ACC112 (cell line): ENCODE measurements around the gene TCIRG1.

Source experiments
- H2AFZ ChIP-seq: fragments of 200-600 bp; sonication (generic); one replicate; pipeline ENCODE4 v1.6.0; 2017; ENCODE audit warnings: antibody characterized with exemption, low read length; ENCODE audit not compliant: unreplicated experiment
- H3K27ac ChIP-seq: fragments of 200-600 bp; sonication (generic); 2 replicates; pipeline ENCODE4 v1.5.1; 2014; ENCODE audit warnings: low read depth, mild to moderate bottlenecking, antibody characterized with exemption, low read length, moderate library complexity
- H3K27me3 ChIP-seq: fragments of 200-600 bp; sonication (generic); 2 replicates; pipeline ENCODE4 v1.6.1; 2014; ENCODE audit warnings: mild to moderate bottlenecking, antibody characterized with exemption, low read length, moderate library complexity, mixed read lengths; ENCODE audit not compliant: insufficient read depth
- H3K36me3 ChIP-seq: fragments of 200-600 bp; sonication (generic); 2 replicates; pipeline ENCODE4 v1.6.1; 2016; ENCODE audit warnings: mild to moderate bottlenecking, antibody characterized with exemption, low read length, moderate library complexity, mixed read lengths; ENCODE audit not compliant: insufficient read depth
- H3K4me1 ChIP-seq: fragments of 200-600 bp; sonication (generic); one replicate; pipeline ENCODE4 v1.6.1; 2016; ENCODE audit warnings: low read length, mixed read lengths; ENCODE audit not compliant: insufficient read depth, unreplicated experiment, control insufficient read depth
- H3K4me3 ChIP-seq: fragments of 200-600 bp; sonication (generic); 2 replicates; pipeline ENCODE4 v1.5.1; 2014; ENCODE audit warnings: mild to moderate bottlenecking, low read depth, low read length
- H3K79me2 ChIP-seq: fragments of 200-600 bp; sonication (generic); one replicate; pipeline ENCODE4 v1.6.0; 2016; ENCODE audit warnings: low read length; ENCODE audit not compliant: control insufficient read depth, unreplicated experiment, insufficient read depth

The TCIRG1 gene

GRCh38 chr11:68008381-68009337 lies 30.2 kb upstream of the TCIRG1 start:
- Histone ChIP-seq H3K79me2 (peaks cover 20% of the 10 kb centered on the region), H3K4me1 (peaks cover 40% of the 10 kb centered on the region), H3K36me3 (no peaks in the 10 kb centered on the region), H3K27me3 (no peaks in the 10 kb centered on the region), H3K4me3 (no peak overlapping the region), H2AFZ (no peak overlapping the region), H3K27ac (peak overlapping the region; percentile 93)

GRCh38 chr11:68009391-68010089 lies 29.3 kb upstream of the TCIRG1 start:
- peaks cover 47% of the 10 kb centered on the region for H3K4me1 ChIP-seq
- H2AFZ ChIP-seq = no peak overlapping the region

GRCh38 chr11:68010090-68011041 lies 28.5 kb upstream of the TCIRG1 start, which contains the start of gene ALDH3B1:
ALDH3B1 (plus strand) TSS chr11:68010327; CDS start chr11:68015298, 4,971 bp downstream.
- H3K27ac ChIP-seq = peak within 1 kb of the TSS; percentile 93
- H3K4me3 ChIP-seq = peak within 1 kb of the TSS; percentile 78
- no peaks in the 10 kb centered on the region for H3K36me3 ChIP-seq
- H3K79me2 ChIP-seq = peaks cover 25% of the 10 kb centered on the region
- H2AFZ ChIP-seq = no peak within 1 kb of the TSS
- H3K27me3 ChIP-seq = no peaks in the 10 kb centered on the region
- H3K4me1 ChIP-seq = peaks cover 54% of the 10 kb centered on the region

More at GRCh38 chr11:68009391-68010089, 29.3 kb upstream of the TCIRG1 start:
- H3K27ac ChIP-seq = peak overlapping the region; percentile 93
- peak overlapping the region; percentile 78 for H3K4me3 ChIP-seq
- peaks cover 25% of the 10 kb centered on the region for H3K79me2 ChIP-seq
- no peaks in the 10 kb centered on the region for H3K27me3 ChIP-seq
- H3K36me3 ChIP-seq = no peaks in the 10 kb centered on the region

- peaks cover 25% of the 10 kb centered on the region for H3K79me2 ChIP-seq
- no peaks in the 10 kb centered on the region for H3K36me3 ChIP-seq
- peak overlapping the region; percentile 78 for H3K4me3 ChIP-seq
- peak overlapping the region; percentile 93 for H3K27ac ChIP-seq
- no peaks in the 10 kb centered on the region for H3K27me3 ChIP-seq
- peaks cover 54% of the 10 kb centered on the region for H3K4me1 ChIP-seq
- H2AFZ ChIP-seq = no peak overlapping the region
Observed at GRCh38 chr11:68011051-68011943, 27.5 kb upstream of the TCIRG1 start.

GRCh38 chr11:68012044-68012842 lies 26.6 kb upstream of the TCIRG1 start:
- Histone ChIP-seq H3K27me3 (no peaks in the 10 kb centered on the region), H3K79me2 (peaks cover 25% of the 10 kb centered on the region), H3K4me3 (no peak overlapping the region), H3K27ac (peak overlapping the region; percentile 93), H2AFZ (no peak overlapping the region), H3K4me1 (peaks cover 64% of the 10 kb centered on the region), H3K36me3 (no peaks in the 10 kb centered on the region)

- Histone ChIP-seq H3K4me3 (peak overlapping the region; percentile 22), H2AFZ (no peak overlapping the region), H3K79me2 (peaks cover 25% of the 10 kb centered on the region), H3K27me3 (no peaks in the 10 kb centered on the region), H3K27ac (peak overlapping the region; percentile 93), H3K36me3 (no peaks in the 10 kb centered on the region), H3K4me1 (peaks cover 67% of the 10 kb centered on the region)
Observed at GRCh38 chr11:68012843-68013610, 25.8 kb upstream of the TCIRG1 start.

- H3K27ac ChIP-seq = peak overlapping the region; percentile 93
Observed at GRCh38 chr11:68013611-68014156, 25.1 kb upstream of the TCIRG1 start.

GRCh38 chr11:68014157-68014946 lies 24.5 kb upstream of the TCIRG1 start:
- Histone ChIP-seq H3K4me1 (peaks cover 58% of the 10 kb centered on the region), H3K79me2 (peaks cover 25% of the 10 kb centered on the region), H3K27me3 (no peaks in the 10 kb centered on the region), H3K27ac (peak overlapping the region; percentile 93), H3K36me3 (no peaks in the 10 kb centered on the region), H2AFZ (no peak overlapping the region), H3K4me3 (peak overlapping the region; percentile 52; the same call in 1 of the 2 replicates)

More at GRCh38 chr11:68013611-68014156, 25.1 kb upstream of the TCIRG1 start:
- Histone ChIP-seq H3K36me3 (no peaks in the 10 kb centered on the region), H3K27me3 (no peaks in the 10 kb centered on the region), H3K79me2 (peaks cover 25% of the 10 kb centered on the region), H2AFZ (no peak overlapping the region), H3K4me3 (peak overlapping the region; percentile 22), H3K4me1 (peaks cover 65% of the 10 kb centered on the region)
